ENCODE data around the gene CAMKMT.
"Not testable (repeated sequence)": the region's sequence is repeated elsewhere in the genome, so short reads cannot be mapped to it uniquely, and the experiment has no call there.

CAMKMT gene

DNA sequence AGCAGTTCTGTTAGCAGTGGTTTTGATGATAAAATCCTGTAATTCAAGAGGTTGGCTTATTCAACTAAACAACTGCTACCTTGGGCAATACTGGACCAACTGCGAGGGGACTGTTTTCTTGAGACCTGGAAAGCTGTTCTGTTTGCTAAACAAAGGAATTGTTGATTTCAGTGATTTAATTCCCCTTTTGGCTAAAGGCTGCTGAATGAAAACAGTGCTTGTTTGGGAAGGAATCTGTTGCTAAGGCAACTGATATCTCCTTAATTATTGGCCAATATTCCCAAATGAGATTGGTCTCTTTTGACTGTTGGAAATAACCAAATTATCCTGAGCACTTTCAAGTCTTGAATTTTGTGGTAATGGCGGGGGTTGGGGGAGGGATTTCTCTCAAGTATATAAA lies 136.8 kb downstream of the CAMKMT start:
- no peak for DNase-seq (ENCODE audit: low read depth in 2 of 2)

DNA sequence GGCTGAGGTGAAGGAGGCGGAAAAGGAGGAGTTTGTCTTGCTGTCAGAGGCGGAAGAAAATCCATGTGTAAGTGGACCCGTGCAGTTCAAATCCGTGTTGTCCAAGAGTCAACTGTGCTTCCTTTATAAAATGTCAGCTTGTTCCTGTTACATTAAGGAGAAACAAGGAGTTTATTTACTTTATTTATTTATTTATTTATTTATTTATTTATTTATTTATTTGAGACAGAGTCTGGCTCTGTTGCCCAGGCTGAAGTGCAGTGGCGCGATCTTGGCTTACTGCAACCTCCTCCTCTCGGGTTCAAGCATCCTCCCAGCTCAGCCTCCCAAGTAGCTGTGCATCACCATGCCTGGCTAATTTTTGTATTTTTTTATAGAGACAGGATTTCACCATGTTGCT lies 143.9 kb downstream of the CAMKMT start:
- not testable (repeated sequence) for DNase-seq (ENCODE audit: low read depth in 2 of 2)

DNA sequence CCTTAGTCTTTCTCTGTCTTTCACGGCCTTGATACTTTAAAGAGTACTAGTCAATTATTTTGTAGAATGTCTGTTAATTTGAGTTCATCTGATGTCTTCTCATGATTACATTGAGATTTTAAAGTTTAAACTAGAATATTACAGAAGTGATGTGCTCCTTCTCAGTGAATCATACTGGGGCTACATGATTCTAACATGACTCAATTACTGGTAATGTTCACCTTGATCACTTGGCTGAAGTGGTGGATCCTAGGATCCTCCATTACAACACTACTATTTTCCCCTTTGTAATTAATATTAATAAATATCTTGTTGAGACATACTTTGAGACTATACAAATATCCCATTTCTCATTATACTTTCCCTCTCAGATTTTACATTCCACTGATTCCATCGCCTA lies 148.5 kb downstream of the CAMKMT start:
- DNase-seq (ENCODE audit: low read depth in 2 of 2) = no peak

DNA sequence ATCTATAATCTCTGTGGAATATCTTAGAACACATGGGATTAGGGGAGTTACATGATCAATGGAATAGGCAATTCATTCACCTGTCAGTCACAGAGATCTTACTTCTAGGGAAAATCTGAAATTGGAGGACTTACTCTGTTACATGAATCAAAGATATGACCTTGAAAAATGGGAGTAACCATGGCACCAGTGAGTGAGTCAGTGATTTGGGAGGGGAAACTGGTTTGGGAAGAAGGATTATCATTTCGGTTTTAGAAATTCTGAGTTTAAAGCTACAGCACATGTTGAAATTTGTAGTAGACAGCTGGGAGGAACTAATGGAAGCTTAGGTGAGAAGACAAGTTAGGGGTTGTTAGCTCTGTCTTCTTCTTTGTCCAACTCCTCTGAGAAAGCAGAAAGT lies 153.7 kb downstream of the CAMKMT start:
- no peak for DNase-seq (ENCODE audit: low read depth in 2 of 2)

DNA sequence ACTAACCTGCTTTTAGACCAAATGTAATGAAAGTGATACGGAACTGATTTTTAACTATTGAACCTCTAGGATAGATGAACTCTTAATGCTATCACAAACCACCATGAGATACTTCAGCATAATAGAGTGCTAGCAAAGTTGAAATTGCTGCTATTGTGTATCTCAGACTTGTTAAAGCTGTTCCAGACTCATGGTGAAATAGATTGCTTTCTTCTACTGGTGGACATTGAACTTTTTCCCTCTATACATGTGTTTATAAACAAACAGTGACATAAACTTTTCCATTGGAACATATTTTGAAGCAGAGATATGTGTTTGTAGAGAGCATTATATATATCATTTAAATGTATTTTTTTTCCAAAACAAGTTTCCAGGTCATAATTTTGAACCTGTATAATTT lies 157.3 kb downstream of the CAMKMT start:
- DNase-seq (ENCODE audit: low read depth in 2 of 2) = no peak

DNA sequence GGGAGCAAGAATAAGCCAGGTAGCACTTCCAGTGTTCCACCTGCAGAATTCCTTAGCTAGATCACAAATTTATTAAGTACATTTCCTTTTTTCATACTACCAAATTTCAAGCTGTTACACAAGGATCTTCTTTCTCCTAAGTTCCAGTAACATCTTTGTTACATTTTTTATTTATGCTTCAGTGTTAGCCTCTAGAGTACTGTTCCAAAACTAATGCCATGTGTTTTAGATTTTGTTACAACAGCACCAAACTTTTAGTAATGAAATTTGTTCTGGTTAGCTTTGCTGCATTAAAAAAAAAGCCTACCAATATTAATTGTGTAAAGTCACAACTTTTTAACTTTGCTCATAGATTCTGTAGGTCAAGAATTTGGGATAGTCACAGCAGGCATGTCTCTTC lies 161.1 kb downstream of the CAMKMT start:
- no peak for DNase-seq (ENCODE audit: low read depth in 2 of 2)

DNA sequence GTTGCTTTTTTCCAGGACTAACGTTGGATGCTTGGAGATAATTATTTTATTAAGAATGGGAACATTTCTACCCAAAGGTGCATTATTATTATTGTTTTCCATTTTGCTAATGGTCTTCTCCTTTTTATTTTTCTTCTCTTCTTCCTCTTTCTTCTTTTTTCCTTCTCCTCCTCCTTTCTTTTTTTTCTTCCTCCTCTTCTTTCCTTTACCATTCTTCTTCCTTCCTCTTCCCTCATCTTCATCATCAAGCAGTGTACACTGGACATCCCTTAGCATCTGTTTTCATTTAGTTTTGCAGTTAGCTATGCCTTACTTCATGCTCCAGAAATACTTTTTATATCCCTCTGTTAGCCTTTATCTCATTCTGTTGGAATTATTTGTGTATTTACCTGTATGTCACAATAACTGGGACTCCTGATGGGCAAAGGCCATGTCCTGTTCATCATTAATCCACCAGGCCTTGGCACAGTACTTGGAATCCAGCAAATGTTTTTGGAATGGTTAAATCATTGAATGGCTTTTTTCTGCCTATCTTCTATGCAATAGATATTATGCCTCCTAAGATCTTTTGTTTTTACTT lies 162.7 kb downstream of the CAMKMT start:
- no peak for DNase-seq (ENCODE audit: low read depth in 2 of 2)

DNA sequence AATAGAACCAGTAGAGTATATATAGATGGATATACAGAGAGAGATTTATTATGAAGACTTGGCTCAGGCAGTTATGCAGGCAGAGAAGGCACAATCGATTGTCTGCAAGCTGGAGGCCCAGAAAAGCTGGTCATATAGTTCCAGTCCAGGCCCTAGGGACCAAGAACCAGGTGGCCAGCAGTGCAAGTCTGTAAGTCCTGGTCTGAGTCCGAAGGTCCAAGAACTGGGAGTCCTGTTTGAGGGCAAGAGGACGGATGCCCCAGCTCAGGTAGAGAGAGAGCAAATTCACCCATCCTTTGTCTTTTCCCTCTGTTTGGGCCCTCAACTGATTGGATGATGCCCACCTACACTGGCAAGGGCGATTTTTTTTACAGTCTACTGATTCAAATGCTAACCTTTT lies 164.6 kb downstream of the CAMKMT start:
- no peak for DNase-seq (ENCODE audit: low read depth in 2 of 2)

DNA sequence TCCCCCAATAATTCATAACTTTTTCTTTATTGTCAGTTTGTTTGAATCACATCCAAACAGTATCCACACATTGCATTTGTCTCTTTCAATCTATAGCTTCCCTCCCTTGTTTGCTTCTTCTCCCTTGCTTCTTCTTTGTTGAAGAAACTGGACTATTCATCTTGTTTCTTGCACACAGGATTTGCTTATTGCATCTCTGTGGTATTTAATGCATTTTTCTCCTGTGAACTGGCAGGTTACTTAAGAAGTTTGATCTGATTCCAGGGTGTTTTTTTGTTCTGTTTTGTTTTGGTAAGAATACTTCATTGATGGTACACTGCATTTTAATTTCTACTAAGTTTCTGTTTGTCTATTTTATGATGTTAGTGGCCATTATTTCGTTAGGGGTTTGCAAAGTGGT lies 166.8 kb downstream of the CAMKMT start:
- DNase-seq (ENCODE audit: low read depth in 2 of 2) = no peak

DNA sequence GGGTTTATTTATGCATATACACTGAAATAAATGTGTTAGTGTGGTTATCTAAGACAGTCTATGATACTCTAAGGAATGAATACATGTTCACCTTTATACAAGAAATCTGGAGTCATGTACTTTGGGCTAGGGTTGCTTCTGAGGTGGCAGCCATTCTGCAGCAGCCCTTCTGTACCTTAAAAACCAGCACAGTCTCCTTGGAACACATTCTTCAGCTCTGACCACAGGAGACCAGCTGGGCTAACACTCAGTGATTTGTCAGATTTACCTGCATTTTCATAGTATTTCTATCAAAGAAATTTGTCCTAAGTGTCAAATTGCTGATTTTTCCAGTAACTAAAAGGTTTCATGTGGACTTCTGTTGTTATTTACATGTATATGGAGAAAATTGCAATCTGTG lies 167.7 kb downstream of the CAMKMT start:
- DNase-seq (ENCODE audit: low read depth in 2 of 2) = no peak

DNA sequence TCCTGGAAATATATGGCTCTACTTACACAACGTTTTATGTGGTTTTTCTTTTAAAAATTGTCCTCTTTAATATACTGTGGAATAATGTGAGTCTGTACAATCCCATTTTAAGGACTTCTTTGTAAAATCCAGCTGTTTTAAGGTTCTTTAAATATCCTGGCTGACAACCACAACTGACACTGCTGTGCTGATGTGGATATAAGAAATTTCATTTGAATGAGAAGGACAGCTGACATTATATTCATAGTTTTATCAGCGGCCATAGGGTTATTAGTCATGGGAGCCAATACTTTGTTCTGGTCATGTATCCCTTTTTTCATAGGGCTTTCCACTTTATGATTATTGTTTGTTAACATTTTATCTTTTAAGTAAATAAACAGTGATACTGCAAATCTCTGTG lies 169.5 kb downstream of the CAMKMT start:
- DNase-seq (ENCODE audit: low read depth in 2 of 2) = no peak

DNA sequence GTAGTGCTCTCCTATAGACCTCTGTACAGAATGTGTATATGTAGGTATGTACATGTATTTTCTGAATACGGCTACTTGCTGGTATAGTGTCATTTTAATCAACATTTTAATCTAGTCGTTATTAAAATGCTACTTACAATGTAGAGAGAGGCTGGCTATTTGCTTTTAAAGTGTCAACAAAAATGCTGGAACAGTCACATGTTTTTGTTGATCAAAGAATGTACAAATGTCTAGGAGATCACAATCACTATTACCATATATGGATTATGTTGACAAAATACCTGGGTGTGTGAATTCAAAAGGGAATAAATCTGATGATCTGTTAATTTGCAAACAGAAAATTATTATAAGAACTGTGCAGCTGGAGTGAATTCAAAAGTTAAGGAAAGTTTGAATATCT lies 170.3 kb downstream of the CAMKMT start:
- DNase-seq (ENCODE audit: low read depth in 2 of 2) = no peak

DNA sequence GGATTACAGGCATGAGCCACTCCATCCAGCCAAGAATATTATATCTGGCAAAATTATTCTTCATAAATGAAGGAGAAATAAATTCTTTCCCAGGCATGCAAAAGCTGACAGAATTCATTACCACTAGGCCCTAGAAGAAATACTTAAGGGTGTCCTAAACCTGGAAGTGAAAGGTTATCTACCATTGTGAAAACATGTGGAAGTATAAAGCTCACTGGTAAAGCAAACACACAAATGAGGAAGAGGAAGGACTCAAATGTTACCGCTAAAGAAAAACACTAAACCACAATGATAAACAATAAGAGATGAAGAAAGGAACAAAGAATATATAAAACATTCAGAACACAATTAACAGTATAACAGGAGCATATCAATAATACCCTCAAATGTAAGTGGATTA lies 171.8 kb downstream of the CAMKMT start:
- DNase-seq (ENCODE audit: low read depth in 2 of 2) = no peak

DNA sequence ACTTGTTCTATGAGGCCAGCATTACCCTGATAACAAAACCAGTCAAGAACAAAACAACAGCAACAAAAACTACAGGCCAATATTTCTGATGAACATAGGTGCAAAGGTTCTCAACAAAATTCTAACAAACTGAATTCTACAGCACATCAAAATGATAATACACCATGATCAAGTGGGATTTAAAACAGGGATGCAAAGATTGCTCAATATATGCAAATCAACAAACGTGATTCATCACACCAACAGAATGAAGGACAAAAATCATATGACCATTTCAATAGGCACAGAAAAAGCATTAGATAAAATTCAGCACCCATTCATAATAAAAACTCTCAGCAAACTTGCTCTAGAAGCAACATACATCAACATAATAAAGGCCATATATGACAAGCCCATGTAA lies 173.6 kb downstream of the CAMKMT start:
- no peak for DNase-seq (ENCODE audit: low read depth in 2 of 2)

DNA sequence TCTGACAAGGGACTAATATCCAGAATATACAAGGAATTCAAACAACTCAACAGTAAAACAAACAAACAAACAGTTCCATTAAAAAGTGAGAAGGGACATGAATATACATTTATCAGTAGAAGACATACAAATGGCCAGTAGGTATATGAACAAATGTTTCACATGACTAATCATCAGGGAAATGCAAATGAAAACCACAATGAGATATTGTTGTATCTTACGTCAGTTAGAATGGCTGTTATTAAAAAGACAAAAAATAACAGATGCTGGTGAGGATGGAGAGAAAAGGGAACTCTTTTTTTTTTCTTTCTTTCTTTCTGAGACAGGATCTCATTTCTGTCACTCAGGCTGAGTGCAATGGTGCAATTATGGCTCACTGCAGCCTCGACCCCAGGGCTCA lies 175.5 kb downstream of the CAMKMT start:
- DNase-seq (ENCODE audit: low read depth in 2 of 2) = no peak

DNA sequence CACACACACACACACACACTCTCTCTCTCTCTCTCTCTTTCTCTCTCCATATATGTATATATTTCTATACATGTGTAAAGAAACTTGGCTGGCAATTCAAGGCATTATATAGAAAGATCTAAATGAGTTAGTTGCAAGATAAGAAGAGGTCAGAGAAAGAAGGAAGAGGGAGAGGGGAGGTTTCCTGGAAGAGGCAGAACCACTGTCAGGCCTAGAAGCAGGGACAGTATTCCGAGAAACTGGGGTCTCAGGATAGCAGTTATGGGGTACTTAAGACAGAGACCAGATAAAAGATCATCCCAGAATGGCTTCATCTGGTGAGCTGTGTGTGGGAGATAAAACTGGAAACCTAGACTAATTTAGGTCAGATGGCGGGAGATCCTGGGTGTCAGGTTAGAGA lies 180.8 kb downstream of the CAMKMT start:
- no peak for DNase-seq (ENCODE audit: low read depth in 2 of 2)

DNA sequence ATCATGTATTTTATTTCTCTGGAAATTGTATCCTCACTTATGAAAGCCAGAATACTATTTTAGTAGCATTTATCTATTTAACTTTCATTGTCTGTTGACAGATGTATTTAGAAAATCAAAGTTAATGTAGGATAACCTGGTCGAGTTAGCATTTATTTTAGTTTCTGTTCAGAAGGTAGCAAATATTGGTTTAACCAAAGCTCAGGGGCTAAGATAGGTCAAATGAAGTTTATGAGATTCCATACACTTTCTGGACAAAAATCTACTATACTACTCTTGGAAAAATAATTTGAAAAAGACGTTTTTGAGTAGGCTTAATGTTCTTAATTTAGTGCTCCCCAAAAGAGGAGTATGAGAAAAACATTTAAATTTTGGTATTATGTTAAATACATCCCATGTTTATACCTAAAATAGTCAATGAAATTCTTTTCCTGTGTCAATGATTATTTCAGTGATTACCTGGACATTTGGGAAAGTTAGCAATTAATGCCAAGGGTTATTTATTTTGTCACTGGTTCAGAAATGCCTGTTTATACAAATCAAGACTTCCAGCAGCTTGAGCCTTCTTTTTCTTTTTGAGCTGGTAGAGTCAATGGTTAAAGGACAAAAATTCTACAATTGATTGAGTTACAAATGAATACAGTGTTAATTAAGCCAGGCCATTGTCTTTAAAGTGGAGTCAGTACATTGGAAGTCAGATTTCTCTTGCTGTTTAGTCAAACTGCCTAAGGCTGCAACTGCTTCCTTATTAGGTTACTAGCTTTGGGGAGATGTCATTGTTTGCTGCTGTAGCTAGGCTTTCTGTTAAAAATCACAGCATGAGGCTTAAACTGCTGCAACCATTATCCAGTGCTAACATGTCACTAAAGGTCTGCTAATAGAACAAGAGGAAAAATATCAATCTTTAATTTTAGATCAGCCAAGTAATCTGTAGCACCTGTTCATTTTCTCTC lies 182.3 kb downstream of the CAMKMT start:
- no peak for DNase-seq (ENCODE audit: low read depth in 2 of 2)

DNA sequence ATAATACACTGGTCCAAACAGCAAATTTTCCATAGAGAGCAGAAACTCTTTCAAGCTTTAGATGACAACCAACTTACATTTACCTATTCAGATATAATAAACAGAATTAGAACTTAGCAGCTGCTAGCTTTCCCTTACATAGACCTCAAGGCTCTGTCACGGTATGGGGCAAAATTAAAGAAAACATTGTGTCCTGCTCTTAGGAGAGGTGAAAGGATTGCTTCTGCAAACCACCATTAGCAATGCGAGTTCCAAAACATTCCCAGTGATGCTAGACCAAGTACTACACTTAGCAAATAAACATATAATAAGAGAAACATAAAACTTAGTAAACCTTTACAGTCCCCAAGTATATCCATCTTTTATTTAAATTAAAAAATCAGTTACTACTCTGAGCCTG lies 183.3 kb downstream of the CAMKMT start:
- DNase-seq (ENCODE audit: low read depth in 2 of 2) = no peak

DNA sequence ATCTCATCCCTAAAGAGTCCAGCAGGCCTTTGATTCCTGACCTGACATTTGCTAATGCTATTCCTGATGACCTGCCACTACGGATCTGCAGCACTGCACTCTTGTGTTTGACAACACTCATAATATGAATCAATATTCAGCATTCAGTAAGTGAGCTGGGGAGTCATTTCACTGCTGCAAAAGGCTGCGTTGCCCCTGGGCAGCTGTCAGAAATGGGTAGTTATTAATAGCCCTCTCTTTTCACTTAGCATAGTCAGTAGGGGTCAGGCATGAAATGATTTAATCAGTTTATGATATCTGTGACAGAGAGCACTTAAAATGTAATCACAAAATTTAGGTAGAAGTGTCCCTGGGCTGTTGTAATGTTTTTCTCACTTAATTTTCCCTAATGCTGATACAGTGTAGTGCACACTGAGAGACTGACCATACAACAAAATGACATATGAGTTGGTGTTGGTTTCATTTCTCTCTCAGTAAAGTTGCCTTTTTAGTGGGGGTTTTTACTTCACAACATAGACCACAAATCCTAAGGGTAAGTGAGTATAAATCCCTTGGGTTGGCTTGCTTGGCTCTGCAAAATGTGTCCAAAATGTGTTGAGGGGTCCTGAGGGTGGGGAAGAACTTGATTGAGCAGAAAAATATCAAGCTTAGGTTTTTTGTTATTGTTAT lies 184.8 kb downstream of the CAMKMT start:
- DNase-seq (ENCODE audit: low read depth in 2 of 2) = no peak

DNA sequence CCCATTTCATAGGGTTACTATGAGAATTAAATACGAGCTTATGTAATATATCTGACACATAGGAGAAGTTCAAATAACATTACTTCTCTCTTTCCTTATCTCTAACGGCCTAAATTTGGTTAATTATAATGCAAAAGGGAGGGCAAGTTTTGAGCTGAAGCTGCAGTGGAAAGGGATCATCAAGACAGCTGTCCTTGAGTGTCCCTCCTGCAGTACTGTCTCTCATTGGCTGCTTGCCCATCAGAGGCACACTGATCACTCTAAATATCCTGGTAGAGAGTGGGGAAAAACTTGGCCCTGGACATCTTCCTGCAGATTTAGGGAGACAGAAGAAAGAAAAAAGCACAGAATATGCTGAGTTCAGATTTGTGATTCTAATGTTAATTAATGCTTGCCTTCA lies 186.0 kb downstream of the CAMKMT start:
- no peak for DNase-seq (ENCODE audit: low read depth in 2 of 2)

DNA sequence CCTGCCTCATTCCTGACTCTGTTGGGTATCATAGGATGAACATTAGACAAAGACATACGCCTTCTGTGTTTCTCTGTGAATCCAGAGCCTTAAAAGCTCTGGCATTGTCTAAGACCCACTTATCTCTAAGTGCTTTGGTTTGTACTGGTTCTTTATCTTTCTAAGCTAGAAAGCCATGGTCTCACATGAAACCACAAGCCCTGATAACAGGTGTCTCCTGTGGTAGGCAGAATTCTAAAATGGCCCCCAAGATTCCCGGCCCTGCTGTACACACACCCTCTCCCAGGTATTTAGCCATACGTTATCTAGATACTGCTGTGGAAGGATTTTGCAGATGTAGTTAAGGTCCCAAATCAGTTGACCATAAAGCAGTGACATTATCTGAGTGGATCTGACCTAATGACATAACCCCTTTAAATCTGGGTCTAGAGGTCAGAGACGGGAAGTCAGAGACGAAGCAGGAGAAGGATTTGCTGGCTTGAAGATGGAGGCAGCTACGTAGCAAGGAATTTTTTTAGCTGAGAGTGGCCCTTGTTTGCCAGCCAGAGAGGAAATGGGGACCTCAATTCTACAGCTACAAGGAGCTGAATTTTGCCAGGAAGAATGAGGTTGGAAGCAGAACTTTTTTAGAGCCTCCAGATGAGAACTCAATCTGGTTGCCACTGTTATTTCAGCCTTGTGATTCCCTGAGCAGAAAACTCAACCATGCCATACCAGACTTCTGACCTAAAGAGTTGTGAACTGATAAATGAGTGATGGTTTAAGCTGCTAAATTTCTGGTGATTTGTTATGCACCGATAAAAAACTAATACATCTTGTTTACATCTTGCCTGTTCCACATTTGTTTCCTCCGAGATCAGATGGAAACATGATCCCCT lies 186.7 kb downstream of the CAMKMT start:
- no peak for DNase-seq (ENCODE audit: low read depth in 2 of 2)

DNA sequence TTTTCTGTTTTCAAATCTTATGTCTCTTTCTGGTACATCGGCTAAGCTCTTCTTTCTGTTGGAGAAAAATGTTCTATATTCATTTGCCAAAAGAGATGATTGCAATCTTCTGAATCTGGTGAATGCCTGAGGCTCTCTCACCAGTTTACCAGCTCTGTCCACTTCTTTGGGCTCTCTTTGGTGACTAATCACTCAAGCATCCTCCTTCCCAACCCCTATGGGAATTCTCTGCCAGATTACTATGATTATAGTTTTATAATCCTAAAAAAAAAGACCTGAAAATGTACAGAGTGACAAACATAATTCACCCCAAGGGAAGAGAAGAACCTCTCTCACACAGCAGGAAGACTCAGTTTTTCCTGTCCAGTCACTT lies 187.3 kb downstream of the CAMKMT start:
- DNase-seq (ENCODE audit: low read depth in 2 of 2) = no peak

Measured in activated CD4-positive, alpha-beta T cell treated with anti-CD3 and anti-CD28 coated beads for 24 hours (primary cell).